ENCODE measurements around the gene CNOT2.

CNOT2 gene

DNA sequence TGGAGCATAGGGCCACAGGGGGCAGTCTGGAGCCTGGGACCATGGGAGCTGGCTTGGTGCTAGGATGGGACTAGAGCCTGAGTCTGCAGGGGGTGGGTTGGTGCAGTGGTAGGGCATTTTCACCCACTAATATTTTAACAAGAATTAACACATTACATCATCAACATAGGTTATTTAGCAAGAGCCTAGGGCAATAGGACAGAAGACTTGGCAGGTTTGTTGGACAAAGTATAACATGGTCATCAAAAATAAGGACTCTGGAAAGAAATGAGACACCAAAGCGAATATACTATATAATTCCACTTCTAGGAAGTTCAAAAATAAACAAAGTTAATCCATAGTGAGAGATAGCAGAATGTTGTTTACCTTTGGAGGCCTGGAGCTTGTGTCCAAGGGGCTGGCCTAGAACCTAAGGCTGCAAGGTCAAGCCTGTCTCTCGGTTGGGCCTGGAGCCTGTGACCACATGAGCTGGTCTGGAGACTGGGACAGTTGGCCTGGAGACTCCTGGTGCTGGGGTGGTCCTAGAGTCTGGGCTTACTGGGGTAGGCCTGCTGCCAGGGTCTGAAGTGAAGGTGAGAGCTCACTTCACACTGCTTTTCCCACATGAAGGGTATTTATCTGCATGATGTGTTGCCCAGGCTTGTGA, 28.1 kb upstream of the CNOT2 start:
- TF ChIP-seq, protein P1, sequence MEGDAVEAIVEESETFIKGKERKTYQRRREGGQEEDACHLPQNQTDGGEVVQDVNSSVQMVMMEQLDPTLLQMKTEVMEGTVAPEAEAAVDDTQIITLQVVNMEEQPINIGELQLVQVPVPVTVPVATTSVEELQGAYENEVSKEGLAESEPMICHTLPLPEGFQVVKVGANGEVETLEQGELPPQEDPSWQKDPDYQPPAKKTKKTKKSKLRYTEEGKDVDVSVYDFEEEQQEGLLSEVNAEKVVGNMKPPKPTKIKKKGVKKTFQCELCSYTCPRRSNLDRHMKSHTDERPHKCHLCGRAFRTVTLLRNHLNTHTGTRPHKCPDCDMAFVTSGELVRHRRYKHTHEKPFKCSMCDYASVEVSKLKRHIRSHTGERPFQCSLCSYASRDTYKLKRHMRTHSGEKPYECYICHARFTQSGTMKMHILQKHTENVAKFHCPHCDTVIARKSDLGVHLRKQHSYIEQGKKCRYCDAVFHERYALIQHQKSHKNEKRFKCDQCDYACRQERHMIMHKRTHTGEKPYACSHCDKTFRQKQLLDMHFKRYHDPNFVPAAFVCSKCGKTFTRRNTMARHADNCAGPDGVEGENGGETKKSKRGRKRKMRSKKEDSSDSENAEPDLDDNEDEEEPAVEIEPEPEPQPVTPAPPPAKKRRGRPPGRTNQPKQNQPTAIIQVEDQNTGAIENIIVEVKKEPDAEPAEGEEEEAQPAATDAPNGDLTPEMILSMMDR (IDR thresholded peaks at IDR 0.05), result no peak
- no peaks in the 10 kb centered on the region for H3K27me3 Mint-ChIP-seq (ENCODE audit: low read depth, poor library complexity)
- H3K4me3 Mint-ChIP-seq, result no peak overlapping the region
- peaks cover 57% of the 10 kb centered on the region for H3K9me3 Mint-ChIP-seq
- DNase-seq, result no peak
- H3K27ac Mint-ChIP-seq, result no peak overlapping the region
- peaks cover 51% of the 10 kb centered on the region for H3K36me3 Mint-ChIP-seq (ENCODE audit: low read depth)
- H3K4me1 Mint-ChIP-seq, result no peaks in the 10 kb centered on the region

GRCh38 chr12:70217416-70217815, 25.8 kb upstream of the CNOT2 start:
- H3K27ac Mint-ChIP-seq, result no peak overlapping the region

GRCh38 chr12:70221626-70222025, 21.6 kb upstream of the CNOT2 start:
- Mint-ChIP-seq H3K27ac (no peak overlapping the region), H3K9me3 (no peaks in the 10 kb centered on the region), H3K4me1 (no peaks in the 10 kb centered on the region), H3K4me3 (no peak overlapping the region), H3K27me3 (ENCODE audit: low read depth, poor library complexity) (no peaks in the 10 kb centered on the region), H3K36me3 (ENCODE audit: low read depth) (peaks cover 23% of the 10 kb centered on the region)
- no peak for DNase-seq
- TF ChIP-seq, protein P1 (IDR thresholded peaks at IDR 0.05), result no peak

More at GRCh38 chr12:70217416-70217815, 25.8 kb upstream of the CNOT2 start:
- H3K27me3 Mint-ChIP-seq (ENCODE audit: low read depth, poor library complexity), result no peaks in the 10 kb centered on the region
- H3K4me1 Mint-ChIP-seq, result no peaks in the 10 kb centered on the region
- peaks cover 54% of the 10 kb centered on the region for H3K36me3 Mint-ChIP-seq (ENCODE audit: low read depth)
- no peak overlapping the region for H3K4me3 Mint-ChIP-seq
- no peak for DNase-seq
- H3K9me3 Mint-ChIP-seq, result peaks cover 36% of the 10 kb centered on the region
- TF ChIP-seq, protein P1 (IDR thresholded peaks at IDR 0.05), result no peak

DNA sequence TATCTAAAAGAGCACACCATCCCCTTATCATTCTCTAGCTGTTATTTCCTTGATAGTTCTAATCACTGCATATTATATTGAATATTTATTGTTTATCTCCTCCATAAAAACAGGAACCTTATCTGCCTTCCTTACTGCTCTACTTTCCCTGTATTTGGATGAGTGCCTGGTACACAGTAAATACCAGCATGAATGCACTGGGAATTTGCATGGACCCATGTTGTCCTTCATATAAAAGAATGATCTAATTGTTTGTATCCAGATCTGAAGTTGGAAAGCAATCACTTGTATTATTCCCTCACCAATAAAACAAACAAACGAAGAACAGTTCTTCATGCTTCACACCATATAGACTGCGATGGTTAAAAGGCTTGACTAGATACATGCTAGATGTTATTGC, 15.3 kb upstream of the CNOT2 start:
- no peak overlapping the region for H3K27ac Mint-ChIP-seq
- H3K4me3 Mint-ChIP-seq, result no peak overlapping the region
- H3K4me1 Mint-ChIP-seq, result no peaks in the 10 kb centered on the region
- no peaks in the 10 kb centered on the region for H3K27me3 Mint-ChIP-seq (ENCODE audit: low read depth, poor library complexity)
- no peak for DNase-seq
- no peaks in the 10 kb centered on the region for H3K9me3 Mint-ChIP-seq
- TF ChIP-seq, protein P1 (IDR thresholded peaks at IDR 0.05), result no peak
- H3K36me3 Mint-ChIP-seq (ENCODE audit: low read depth), result peaks cover 3% of the 10 kb centered on the region

DNA sequence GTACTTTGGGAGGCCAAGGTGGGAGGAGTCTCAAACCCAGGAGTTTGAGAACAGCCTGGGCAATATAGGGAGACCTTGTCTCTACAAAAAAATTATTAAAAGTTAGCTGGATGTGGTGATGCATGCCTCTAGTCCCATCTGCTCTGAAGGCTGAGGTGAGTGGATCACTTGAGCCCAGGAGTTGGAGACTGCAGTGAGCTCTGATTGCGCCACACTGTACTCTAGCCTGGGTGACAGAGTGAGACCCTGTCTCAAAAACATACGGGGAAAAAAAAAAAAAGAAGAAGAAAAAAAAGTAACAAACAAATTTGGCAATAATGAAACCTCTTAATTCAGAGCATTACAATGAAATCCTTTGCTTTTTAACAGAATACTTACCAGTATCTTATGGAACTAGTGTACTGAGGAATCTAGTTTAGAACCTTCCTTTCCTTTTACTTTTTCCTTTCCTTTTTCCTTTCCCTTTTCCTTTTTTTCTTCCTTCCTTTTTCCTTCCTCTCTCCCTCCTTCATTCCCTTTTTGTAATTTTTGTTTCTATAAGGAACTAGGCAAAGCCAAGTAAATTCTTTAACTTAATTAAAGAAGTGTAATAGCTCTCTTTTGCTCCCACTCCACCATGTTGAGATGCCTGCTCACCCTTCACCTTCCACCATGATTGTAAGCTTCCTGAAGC, 12.2 kb upstream of the CNOT2 start:
- Mint-ChIP-seq H3K4me3 (no peak overlapping the region), H3K36me3 (ENCODE audit: low read depth) (peaks cover 19% of the 10 kb centered on the region), H3K4me1 (no peaks in the 10 kb centered on the region), H3K27me3 (ENCODE audit: low read depth, poor library complexity) (no peaks in the 10 kb centered on the region), H3K9me3 (peaks cover 19% of the 10 kb centered on the region), H3K27ac (no peak overlapping the region)
- no peak for DNase-seq
- TF ChIP-seq, protein P1 (IDR thresholded peaks at IDR 0.05), result no peak

GRCh38 chr12:70236990-70237389, 6.2 kb upstream of the CNOT2 start:
- Mint-ChIP-seq H3K9me3 (peaks cover 34% of the 10 kb centered on the region), H3K4me1 (peaks cover 33% of the 10 kb centered on the region), H3K27me3 (ENCODE audit: low read depth, poor library complexity) (no peaks in the 10 kb centered on the region), H3K36me3 (ENCODE audit: low read depth) (peaks cover 64% of the 10 kb centered on the region), H3K27ac (peak overlapping the region; percentile 60), H3K4me3 (no peak overlapping the region)
- TF ChIP-seq, protein P1 (IDR thresholded peaks at IDR 0.05), result no peak
- no peak for DNase-seq
